Activated CD4-positive, CD25-positive, alpha-beta regulatory T cell (primary cell): ENCODE data around the gene ZFP1.

ENCODE experiments used
- DNase-seq, 4 experiments: peaks; one replicate each; lab custom pipeline; 2025; lab: John Stamatoyannopoulos, UW

The ZFP1 gene

GRCh38 chr16:75148311-75149195 is at the start of gene ZFP1:
TSS of gene ZFP1 (plus strand) at chr16:75148524. CDS start at chr16:75152952, 4,428 bp downstream.
- peak; percentile 86 to 92 (median 86) for DNase-seq

- no peak for DNase-seq
Measured at GRCh38 chr16:75099075-75099667, 49.2 kb upstream of the ZFP1 start.

DNA sequence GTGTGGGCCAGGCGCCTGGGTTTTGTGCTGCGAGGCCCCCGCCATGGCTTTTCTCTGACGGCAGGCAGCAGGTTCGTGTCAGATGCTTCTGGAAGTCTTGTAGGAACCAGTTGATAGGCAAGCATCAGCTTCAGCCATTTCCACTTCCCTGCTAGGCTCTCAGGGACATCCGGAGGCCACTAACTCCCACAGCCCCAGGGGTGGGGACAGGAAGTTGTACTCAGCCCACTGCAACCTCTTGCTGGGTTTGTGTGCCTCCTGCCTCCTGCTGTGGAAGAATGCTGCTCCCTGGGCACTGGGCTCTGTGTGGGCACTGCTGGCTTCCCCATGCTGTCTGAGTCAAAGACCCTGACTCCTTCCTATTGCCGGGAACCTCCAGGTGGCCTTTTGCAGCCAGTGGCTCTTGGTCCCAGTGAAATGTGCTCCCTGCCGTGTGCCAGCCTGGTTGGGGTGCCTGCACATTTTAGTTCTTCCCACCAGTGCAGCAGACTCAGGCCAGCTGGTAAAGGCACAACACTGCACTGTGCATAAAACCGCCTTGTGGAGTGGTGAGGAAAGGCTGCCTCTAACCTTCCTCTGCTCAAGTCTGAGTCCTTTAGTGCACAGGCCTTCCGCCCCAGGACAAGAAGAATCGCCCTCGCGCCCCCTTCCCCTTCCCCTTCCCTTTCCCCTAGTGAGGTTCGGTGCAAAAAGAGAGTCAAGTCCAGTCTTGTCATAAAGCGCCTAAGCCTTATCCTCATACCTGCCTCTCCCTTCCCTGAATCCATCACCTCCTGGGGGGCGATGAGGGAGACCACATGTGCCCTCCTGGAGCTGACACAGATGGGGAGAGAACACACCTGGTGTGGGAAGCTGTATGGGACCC is 48.4 kb upstream of the ZFP1 start:
- peak in 1 of 4 experiments; percentile 19 for DNase-seq

- DNase-seq, result no peak
Measured at GRCh38 chr16:75100603-75100990, 47.7 kb upstream of the ZFP1 start.

GRCh38 chr16:75101635-75102034 is 46.7 kb upstream of the ZFP1 start:
- DNase-seq, result no peak

- DNase-seq, result no peak
Measured at GRCh38 chr16:75102595-75102994, 45.7 kb upstream of the ZFP1 start.

DNA sequence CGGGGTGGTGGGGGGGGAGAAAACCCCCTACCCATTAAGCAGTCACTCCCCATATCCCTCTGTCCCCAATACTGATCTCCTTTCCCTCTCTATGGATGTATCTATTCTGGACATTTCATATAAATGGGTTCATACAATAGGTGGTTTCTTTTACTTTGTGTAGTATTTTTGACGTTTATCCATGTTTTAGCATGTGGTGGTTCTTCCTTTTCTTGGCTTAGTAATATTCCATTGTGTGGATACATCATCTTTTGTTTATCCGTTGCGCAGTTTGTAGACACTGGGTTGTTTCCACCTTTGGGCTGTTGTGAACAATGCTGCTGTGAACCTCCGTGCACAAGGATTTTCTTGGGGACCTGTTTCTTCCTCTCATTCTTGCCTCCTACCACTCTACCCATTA is 44.3 kb upstream of the ZFP1 start:
- DNase-seq, result no peak

GRCh38 chr16:75104836-75105235 is 43.5 kb upstream of the ZFP1 start:
- no peak for DNase-seq

DNA sequence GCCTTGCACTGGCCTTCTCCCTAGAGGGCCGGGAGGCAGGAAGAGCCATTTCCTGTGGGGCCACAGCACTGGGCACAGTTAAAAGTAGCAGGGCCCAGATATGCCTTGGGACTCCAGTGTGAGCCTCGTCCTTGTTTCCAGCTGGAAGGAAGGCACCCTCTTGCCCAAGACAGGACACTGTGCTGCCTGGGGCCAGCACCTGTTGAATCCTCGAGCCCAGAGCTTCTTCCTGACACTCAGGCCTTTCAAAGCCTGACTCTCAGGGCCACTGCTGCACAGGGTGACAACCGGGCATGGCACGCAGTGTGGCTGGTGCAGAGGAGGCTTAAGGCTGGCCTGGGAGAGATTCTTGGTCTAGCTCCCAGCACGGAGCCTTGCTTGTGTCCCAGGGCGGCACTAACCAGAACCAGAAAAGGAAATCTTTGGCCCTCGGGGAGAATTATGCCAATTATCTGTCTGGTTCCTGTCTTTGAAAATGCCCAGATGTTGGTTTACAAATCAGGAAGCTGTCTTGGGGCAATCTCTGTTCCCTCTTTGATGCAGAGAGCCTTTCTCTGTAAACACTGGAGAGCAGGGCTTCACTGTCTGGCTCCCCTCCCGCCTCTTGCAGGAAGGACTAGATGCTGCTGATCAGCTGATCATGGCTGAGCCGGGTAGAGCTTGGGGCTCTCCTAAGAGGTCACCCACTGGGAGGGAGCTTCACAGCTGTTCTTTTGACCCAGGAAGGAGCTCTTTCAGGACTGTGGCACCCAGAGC is 42.8 kb upstream of the ZFP1 start:
- no peak for DNase-seq

DNA sequence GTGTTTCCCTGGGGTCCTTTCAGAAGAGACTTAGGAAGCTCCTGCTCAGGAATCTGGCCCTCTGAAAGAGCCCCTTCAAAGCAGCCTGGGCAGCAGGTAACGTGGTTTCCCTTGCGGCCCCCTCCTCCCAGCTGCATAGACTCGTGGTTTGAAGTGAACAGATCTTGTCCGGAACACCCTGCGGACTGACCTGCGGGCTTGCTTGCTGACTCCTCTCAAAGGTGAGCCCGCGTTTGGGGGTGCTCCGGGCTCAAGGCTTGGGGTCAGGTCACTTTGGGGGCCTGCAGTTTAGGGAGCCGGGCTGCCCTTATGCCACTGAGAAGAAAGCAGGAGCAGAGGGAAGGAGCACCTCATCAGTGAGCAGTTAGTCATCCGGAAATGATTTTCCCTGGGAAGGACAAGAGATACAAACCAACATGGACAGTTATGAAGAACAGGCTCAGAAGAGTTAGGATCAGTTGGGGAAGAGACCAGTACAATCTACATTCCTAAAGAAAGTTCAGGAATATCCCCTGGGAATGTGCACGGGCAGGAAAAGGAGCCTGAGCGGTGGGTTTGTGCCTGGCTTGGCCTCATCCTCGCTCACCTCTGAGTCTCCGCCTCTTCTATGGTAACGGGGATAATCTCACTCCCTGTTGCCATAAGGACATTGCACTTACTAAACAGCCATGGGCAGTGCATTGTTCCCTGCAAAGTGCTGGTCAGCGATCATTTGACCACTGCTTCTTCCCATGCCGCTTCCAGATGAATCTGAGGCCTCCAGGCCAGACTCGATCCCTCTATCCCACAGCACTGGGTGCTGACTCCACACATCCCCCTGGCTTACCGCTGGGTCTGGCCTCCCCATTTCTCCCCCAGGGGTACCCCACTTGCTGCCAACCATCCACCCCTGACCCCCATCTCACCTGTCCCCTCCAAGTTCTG is 41.7 kb upstream of the ZFP1 start:
- DNase-seq, result no peak

GRCh38 chr16:75107505-75107904 is 40.8 kb upstream of the ZFP1 start:
- DNase-seq, result no peak

- peak; percentile 37 to 55 (median 47) for DNase-seq
Measured at GRCh38 chr16:75108792-75109731, 39.3 kb upstream of the ZFP1 start.

- DNase-seq, result no peak
Measured at GRCh38 chr16:75109732-75110243, 38.5 kb upstream of the ZFP1 start.

DNA sequence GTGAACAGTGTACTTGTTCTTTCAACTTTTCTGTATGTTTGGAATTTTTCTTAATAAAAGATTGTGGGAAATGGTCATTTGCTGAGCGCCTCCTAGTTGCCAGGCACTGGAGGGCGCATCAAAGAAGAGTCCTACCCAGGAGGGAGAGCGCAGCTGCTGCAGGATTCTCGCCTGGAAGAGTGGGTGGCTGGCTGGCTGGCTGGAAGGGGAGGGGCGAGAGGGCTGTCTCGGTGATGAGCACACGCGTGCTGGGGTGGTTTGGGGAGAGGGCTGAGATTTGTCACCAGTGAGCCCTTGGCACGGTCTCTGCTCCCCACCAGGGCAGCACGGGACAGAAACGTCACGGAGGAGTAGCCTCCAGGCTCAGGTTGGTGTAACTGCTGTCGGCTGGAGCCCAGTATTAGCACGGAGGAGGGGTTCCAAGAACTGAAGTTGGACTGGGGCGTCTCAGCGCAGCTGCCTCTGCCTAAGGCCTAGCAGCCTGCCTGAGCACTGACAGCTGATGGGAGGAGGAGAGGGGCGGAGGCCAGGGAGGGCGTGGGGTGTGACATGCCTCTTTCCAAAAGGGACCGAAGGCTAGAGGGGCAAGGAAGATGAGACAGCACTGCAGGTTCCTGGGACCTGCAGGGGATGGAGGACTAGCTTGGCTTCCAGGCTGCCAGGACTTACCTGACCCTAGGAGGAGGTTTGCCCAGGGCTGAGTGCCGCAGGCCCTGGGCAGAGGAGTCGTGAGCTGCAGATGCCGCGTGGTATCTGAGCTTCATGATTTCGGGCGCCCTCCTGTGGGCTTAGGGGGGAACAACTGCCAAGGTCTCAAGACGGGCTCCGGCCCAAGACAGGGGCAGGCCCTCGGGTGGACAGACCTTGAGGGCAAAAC is 37.4 kb upstream of the ZFP1 start:
- peak; percentile 57 to 72 (median 66) for DNase-seq

- no peak for DNase-seq
Measured at GRCh38 chr16:75111514-75111940, 36.8 kb upstream of the ZFP1 start.

DNA sequence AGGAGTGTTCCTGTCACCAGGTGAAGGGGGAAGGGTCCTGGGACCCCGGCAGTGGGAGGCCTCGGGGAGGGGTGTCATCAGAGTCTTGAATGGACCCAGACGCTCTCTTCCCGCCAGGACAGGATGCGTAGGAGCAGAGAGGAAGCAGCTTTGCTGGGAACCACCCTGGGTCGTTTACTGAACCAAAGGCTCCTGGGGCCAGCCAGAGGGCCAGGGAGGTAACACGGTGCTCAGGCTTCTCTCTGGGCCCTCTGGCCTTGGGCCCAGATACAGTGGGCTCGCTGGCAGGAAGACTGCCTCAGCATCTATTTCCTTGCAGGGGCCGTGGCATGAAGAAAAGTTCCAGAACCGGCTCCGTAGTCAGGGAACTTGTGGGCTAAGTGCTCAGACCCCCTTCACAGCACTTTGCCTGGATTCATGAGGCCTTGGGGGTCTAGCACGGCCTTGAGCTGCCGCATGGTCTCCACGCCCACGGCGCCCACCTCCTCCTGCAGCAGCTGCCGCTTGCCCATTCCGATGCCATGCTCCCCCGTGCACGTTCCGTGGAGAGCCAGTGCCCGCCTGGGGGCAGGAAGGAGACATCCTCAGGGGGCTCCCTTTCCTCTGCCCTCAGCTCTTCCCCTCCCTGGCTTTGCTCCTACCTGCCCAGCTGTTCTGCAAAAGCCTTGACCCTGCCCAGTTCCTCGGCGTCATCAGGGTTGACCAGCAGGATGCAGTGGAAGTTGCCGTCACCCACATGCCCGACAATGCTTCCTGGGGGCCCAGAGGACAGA is 36.2 kb upstream of the ZFP1 start:
- no peak for DNase-seq

DNA sequence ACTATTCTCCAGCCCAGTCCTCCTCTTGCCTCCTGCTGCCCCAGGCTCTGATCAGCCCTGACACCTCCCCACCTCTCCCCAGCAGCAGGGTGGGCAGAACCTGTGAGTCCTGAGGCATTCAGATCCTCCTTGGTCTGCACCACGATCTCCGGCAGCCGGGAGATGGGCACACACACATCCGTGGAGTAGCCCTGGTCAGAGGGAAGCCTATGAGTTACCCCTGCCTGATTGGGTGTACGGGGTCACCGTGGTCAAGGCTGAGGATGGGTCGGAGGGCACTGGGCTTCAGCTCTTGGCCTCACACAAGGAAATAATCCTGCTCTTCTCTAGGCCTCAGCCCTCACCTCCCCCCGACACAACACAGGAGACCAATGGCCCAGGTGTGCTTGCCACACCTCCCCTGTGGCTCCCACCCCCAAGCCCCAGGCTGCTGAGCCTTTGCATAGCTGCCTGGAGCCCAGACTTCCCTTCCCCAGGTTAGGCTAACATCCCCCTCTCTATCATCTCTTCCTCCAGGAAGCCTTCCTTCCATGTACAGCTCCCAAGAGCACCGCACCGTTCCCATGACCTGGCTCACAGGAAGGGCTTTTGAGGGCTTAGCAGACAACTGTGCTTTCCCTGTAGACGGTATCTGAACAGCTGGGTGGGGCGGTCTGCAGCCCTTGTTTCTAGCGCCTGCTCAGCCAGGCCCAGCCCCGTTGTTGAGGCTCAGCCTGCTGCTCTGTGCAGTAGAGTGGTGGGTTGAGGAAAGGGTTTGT is 35.4 kb upstream of the ZFP1 start:
- no peak for DNase-seq
